Endothelial cell of hepatic sinusoid (primary cell): ENCODE measurements around the gene PREP.
"Not testable (repeated sequence)": the region's sequence is repeated elsewhere in the genome, so short reads cannot be mapped to it uniquely, and the experiment has no call there.

ENCODE experiments used
- in situ Hi-C: cut with HindIII; loops from 2 replicates; pipeline ENCODE4 v1.10.0; 2017; ENCODE audit warnings: low sequenced_read_pairs

Gene PREP

DNA sequence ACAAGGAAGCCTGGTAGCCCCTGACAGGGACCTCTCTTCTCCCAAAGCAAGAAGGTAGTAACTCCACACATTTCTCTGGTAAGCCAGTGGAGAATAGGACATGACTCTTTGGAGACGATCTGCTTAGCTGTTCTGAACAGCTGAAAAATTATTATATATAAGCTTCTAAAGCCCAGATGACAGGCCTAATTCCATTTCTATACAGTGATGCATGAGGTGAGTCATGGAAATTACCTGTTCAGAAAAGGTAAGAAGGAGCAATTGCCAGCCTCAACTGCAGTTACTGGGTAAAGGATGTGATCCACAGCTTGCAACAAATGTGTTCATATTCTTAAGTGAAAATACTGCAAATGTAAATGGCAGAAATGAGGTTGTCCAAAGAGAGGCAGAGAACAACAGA is 54.0 kb downstream of the PREP start:
- in situ Hi-C loops, result no loop called here

GRCh38 chr6:105346052-105346451 is 56.8 kb downstream of the PREP start:
- in situ Hi-C loops, result no loop called here

GRCh38 chr6:105345506-105345905 is 57.4 kb downstream of the PREP start:
- in situ Hi-C loops, result no loop called here

- in situ Hi-C loops, result no loop called here
Observed at GRCh38 chr6:105344881-105345370, 58.0 kb downstream of the PREP start.

DNA sequence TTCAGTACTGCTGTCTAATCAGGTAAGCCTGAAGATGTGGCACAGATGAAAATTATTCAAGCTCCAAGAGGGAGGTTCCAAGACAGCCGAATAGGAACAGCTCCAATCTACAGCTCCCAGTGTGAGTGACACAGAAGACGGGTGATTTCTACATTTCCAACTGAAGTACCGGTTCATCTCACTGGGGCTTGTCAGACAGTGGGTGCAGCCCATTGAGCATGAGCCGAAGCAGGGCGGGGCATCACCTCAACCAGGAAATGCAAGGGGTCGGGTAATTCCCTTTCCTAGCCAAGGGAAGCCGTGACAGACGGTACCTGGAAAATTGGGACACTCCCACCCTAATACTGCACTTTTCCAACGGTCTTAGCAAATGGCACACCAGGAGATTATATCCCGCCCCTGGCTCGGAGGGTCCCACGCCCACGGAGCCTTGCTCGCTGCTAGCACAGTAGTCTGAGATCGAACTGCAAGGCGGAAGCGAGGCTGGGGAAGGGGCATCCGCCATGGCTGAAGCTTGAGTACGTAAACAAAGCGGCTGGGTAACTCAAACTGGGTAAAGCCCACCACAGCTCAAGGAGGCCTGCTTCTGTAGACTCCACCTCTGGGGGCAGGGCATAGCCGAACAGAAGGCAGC is 64.4 kb downstream of the PREP start:
- in situ Hi-C loops, result not testable (repeated sequence)

DNA sequence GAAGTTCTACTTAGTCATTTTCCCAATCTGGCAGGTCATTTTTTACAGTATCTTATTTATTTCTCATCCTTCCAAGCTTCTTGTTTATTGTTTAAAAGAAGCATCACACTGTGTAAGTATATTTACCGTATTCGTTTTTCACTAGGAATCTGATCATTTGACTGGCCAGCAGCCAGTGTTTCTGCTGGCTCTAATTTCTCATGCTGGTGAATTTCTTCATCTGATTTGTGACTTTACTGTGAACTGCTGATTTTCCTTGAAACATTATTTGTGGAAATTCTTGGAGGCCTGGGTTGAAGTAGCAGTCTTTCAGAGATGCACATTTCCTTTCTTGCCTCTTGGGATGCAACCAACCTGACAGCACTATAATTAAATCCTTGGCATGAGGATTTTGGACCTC is 65.9 kb downstream of the PREP start:
- in situ Hi-C loops, result no loop called here

DNA sequence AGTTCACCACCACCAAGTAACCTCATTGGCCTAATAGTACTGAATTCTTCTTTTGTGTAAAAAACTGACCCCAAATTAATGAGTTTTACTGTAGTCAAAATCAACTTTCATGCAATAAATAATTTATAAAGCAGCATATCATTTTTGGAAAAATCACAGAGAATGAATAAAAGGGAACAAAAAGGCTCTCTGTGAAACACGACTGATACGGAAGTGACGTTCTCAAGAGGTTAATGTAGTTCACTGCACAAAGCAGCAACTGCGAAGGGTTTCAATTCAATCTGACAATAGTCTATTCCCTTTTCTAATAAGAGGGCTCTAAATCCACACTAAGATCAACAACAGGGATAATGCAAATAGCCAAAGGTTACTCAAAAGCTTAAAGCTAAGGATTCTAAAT is 70.3 kb downstream of the PREP start:
- in situ Hi-C loops, result no loop called here

DNA sequence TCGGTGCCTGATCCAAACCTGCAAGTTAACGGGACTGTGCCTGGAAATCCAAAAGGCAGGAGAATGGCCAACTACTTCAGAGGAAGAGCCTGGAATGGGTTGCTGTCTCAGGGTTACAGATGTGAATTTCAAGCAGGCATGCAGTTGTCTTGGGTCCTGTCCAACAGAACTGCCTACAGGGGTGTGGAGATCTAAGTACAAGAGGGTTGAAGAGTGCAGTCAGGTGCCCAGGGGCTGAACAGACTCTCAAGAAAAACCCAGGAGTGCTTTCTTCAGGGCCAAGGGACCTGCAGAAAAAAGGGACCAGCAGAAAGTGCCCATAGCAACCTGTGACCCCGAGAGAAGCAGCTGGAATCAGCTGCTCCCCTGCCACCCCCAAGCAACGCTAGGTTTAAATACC is 71.0 kb downstream of the PREP start:
- in situ Hi-C loops, result no loop called here

- in situ Hi-C loops, result no loop called here
Observed at GRCh38 chr6:105330913-105331312, 72.0 kb downstream of the PREP start.

- in situ Hi-C loops, result no loop called here
Observed at GRCh38 chr6:105330364-105330763, 72.5 kb downstream of the PREP start.

- in situ Hi-C loops, result no loop called here
Observed at GRCh38 chr6:105326833-105327770, 75.8 kb downstream of the PREP start.

- in situ Hi-C loops, result no loop called here
Observed at GRCh38 chr6:105326216-105326615, 76.7 kb downstream of the PREP start.

- in situ Hi-C loops, result no loop called here
Observed at GRCh38 chr6:105324386-105324950, 78.4 kb downstream of the PREP start.

- in situ Hi-C loops, result no loop called here
Observed at GRCh38 chr6:105322499-105323225, 80.2 kb downstream of the PREP start.

DNA sequence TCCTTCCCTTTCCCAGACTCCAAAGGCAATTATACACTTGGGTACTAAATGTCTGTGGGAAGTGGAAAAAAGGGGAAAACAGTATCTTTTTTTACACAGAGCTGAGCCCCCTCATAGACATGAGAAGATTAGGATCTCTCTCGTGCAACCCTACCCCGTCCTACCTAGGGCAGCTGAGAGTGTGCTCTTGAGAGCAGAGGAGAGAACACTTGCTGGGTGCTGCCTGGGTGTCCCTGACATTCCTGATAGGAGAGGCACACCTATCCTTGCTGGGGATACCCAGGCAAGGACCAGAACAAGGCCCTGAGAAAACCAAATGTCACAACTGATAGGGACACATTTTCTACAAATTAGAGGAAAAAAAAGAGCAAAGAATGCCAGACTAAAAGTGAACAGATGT is 81.2 kb downstream of the PREP start:
- in situ Hi-C loops, result no loop called here

DNA sequence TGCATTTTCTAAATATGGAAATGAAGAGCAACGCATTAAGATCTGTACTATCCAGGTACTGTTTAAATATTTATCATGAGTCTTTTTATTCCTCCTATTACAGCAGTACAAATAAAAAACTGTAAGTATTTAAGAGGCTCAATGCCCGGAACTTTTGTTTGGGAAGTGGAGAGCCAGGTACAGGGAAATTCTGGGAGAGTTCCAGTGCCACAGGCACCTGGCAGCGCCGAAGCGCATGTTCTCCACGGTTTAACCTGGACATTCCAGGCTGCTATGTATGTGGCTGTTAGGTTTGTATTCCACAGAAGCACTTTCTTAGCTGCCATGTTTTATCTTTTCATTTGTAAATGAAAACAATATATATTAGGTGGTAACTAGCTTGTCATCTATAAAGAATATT is 81.7 kb downstream of the PREP start:
- in situ Hi-C loops, result no loop called here

DNA sequence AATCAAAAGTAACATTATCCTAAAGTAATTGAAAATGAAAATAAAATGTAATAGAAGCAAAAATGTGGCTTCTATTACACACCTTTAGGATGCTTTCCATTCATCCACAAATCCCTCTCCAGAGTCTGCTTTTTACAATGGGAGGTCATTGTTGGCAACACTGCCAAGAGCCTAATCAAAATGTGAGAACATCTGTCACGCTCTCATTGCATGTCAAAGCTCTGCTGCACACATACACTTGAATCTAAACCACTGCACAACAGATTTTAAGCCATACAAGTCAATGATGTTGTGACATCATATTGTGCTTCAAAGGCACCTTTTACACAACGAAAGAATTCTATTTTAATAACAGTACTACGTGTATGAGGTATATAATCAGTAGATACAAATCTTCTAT is 82.1 kb downstream of the PREP start:
- in situ Hi-C loops, result no loop called here

DNA sequence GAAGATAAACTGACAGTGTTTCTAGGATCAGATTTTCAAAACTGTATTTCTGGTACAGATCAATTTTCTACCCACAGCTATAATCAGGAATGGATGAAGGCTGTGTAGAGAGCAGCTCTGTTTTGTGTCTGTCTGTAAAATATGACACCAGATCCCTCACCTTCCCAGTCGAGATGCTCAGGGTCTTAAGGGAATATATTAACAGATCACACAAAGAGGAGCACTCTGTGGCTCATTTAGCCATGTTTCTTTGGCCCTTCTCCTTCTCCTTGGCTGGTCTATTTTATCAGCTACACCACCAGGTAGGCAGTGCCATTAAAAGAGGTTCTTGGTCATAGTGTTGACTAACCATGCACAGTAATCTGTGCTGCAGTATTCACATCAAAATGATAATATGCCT is 82.6 kb downstream of the PREP start:
- in situ Hi-C loops, result no loop called here

DNA sequence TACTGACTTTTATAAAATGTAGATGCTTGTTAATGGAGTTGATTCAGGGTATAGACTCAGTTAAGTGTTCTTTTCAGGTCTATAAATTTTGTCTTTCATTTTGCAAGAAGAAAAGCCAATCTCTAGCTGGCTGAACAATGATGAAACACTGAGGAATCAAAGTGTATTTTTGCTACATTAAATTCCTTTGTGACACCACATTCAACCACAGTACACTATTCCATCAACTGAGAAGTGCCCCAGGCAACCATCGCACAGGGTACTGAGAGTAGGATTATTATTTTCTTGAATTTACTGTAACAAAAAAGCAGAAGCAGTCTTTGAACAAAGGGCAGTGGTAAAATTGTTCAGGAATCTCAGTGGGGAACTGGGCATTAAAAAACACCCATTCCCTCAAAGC is 83.6 kb downstream of the PREP start:
- in situ Hi-C loops, result no loop called here

- in situ Hi-C loops, result no loop called here
Observed at GRCh38 chr6:105318660-105319059, 84.2 kb downstream of the PREP start.
